Hepatocyte (in vitro differentiated cells): ENCODE measurements around the gene RAB3A. TPM values are rescaled to one million over a fixed set of nuclear protein-coding genes. Genes with fewer than 3 reads are reported as not detected.

Experiments
- DNase-seq: peaks from one replicate; pipeline ENCODE4 v3.0.0-alpha.2; 2016; ENCODE audit warnings: low spot score
- H2AFZ ChIP-seq: fragments of 200-600 bp; sonication (generic); 2 replicates; pipeline ENCODE4 v1.6.0; 2016; ENCODE audit warnings: antibody characterized with exemption, mild to moderate bottlenecking
- H3K27ac ChIP-seq: fragments of 200-600 bp; sonication (generic); 2 replicates; pipeline ENCODE4 v1.5.1; 2016; ENCODE audit warnings: mild to moderate bottlenecking
- H3K27me3 ChIP-seq: fragments of 200-600 bp; sonication (generic); 2 replicates; pipeline ENCODE4 v1.6.1; 2016
- H3K36me3 ChIP-seq: fragments of 200-600 bp; sonication (generic); replicated peaks from 2 replicates; pipeline ENCODE4 v1.5.1; 2016; ENCODE audit warnings: low read depth; ENCODE audit not compliant: insufficient read depth
- H3K4me1 ChIP-seq: fragments of 200-600 bp; sonication (generic); 2 replicates; pipeline ENCODE4 v1.5.1; 2016; ENCODE audit warnings: mild to moderate bottlenecking, moderate library complexity; ENCODE audit not compliant: insufficient read depth
- H3K4me2 ChIP-seq: fragments of 200-600 bp; sonication (generic); 2 replicates; pipeline ENCODE4 v1.6.0; 2016
- H3K4me3 ChIP-seq: fragments of 200-600 bp; sonication (generic); 2 replicates; pipeline ENCODE4 v1.5.1; 2016; ENCODE audit warnings: mild to moderate bottlenecking
- H3K79me2 ChIP-seq: fragments of 200-600 bp; sonication (generic); 2 replicates; pipeline ENCODE4 v1.6.0; 2017; ENCODE audit warnings: mild to moderate bottlenecking
- H3K9me2 ChIP-seq: fragments of 200-600 bp; sonication (generic); replicated peaks from 2 replicates; pipeline ENCODE4 v1.6.0; 2017; ENCODE audit warnings: mild to moderate bottlenecking; ENCODE audit not compliant: insufficient read depth
- H3K9me3 ChIP-seq: fragments of 200-600 bp; sonication (generic); 2 replicates; pipeline ENCODE4 v1.5.1; 2016; ENCODE audit warnings: low read depth, mild to moderate bottlenecking
- H4K20me1 ChIP-seq: fragments of 200-600 bp; sonication (generic); 2 replicates; pipeline ENCODE4 v1.6.0; 2016; ENCODE audit warnings: mild to moderate bottlenecking; ENCODE audit not compliant: insufficient read depth, poor library complexity, severe bottlenecking
- EZH2 ChIP-seq: fragments of 200-600 bp; sonication (generic); IDR thresholded peaks from 2 replicates; pipeline ENCODE4 v1.6.1; 2016; ENCODE audit warnings: antibody characterized with exemption, mild to moderate bottlenecking, borderline replicate concordance
- EZH2phosphoT487 ChIP-seq: fragments of 200-600 bp; sonication (generic); IDR thresholded peaks from one replicate; pipeline ENCODE4 v1.6.1; 2018; ENCODE audit warnings: antibody characterized with exemption, mild to moderate bottlenecking, low read depth, moderate library complexity; ENCODE audit not compliant: unreplicated experiment, severe bottlenecking
- WGBS: methylation state at CpG from one replicate; pipeline ENCODE4 v1.1.6; 2016; ENCODE audit warnings: low lambda C conversion rate; ENCODE audit errors: missing lambda C conversion rate; 5-methylcytosine and 5-hydroxymethylcytosine counted together
- polyA plus RNA-seq: library from polyadenylated mRNA; unstranded; fragments of >200 nt; fragmentation: Nextera tagmentation; extraction: Ambion mirVana; gene quantifications from 2 replicates; pipeline ENCODE4 v1.2.1, GENCODE V29; 2016
- total RNA-seq: library from RNA; depleted of rRNA; stranded (reverse); fragments of >200 nt; gene quantifications from 2 replicates; pipeline ENCODE4 v1.2.3, GENCODE V29; 2014
- TF ChIP-seq, protein P1 (sequence below): fragments of 200-600 bp; sonication (generic); IDR thresholded peaks from 2 replicates; pipeline ENCODE4 v1.5.1; 2016; ENCODE audit warnings: antibody characterized with exemption, mild to moderate bottlenecking; ENCODE audit not compliant: poor library complexity

Gene RAB3A
- total and polyA plus RNA-seq, 2 experiments from 2014 or later: 2.2 to 2.6 TPM

DNA sequence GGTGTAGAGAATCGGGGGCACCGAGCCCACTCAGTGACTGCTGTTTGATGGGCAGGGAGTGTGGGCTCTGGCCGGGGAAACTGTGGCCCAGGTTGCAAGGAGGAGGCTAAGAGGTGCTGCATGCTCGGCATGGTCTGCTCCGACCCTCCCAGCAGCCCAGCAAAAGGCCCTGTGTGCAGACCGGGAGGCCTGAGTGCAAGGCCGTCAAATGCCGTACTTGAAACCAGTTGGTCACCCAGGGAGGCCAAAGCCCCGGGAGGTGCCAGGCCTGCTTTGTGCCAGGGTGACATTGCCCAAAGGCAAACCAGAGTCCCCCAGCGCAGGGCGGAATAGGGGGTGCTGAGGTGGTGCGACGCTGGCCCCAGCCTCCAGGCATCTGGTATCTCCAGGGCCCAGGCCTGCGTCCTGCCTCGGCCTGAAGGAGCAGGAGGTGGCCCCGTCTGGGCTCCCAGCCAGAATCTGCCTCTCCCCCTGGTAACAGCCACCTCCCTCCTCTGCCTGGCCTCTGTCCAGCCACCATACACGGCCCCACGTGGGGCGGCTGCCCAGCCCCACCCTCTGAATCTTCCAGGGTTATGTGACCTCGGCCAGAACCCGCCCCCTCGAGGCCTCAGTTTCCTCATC is 46.9 kb downstream of the RAB3A start:
- H3K27ac ChIP-seq: peak overlapping the region; percentile 71
- DNase-seq: peak; percentile 89
- 68% methylated on average over 20 of the region's 22 CpGs for WGBS
- peak overlapping the region; percentile 50 for H3K4me2 ChIP-seq
- TF ChIP-seq EZH2phosphoT487 (no peak), EZH2 (no peak)
- TF ChIP-seq, protein P1, sequence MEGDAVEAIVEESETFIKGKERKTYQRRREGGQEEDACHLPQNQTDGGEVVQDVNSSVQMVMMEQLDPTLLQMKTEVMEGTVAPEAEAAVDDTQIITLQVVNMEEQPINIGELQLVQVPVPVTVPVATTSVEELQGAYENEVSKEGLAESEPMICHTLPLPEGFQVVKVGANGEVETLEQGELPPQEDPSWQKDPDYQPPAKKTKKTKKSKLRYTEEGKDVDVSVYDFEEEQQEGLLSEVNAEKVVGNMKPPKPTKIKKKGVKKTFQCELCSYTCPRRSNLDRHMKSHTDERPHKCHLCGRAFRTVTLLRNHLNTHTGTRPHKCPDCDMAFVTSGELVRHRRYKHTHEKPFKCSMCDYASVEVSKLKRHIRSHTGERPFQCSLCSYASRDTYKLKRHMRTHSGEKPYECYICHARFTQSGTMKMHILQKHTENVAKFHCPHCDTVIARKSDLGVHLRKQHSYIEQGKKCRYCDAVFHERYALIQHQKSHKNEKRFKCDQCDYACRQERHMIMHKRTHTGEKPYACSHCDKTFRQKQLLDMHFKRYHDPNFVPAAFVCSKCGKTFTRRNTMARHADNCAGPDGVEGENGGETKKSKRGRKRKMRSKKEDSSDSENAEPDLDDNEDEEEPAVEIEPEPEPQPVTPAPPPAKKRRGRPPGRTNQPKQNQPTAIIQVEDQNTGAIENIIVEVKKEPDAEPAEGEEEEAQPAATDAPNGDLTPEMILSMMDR: no peak
- H3K4me3 ChIP-seq: no peak overlapping the region
- peaks cover 8% of the 10 kb centered on the region for H4K20me1 ChIP-seq
- no peak overlapping the region for H2AFZ ChIP-seq
- no peaks in the 10 kb centered on the region for H3K9me2 ChIP-seq
- H3K9me3 ChIP-seq: no peaks in the 10 kb centered on the region
- H3K36me3 ChIP-seq: no peaks in the 10 kb centered on the region
- H3K79me2 ChIP-seq: peaks cover 47% of the 10 kb centered on the region
- peaks cover 20% of the 10 kb centered on the region for H3K4me1 ChIP-seq
- no peaks in the 10 kb centered on the region for H3K27me3 ChIP-seq

DNA sequence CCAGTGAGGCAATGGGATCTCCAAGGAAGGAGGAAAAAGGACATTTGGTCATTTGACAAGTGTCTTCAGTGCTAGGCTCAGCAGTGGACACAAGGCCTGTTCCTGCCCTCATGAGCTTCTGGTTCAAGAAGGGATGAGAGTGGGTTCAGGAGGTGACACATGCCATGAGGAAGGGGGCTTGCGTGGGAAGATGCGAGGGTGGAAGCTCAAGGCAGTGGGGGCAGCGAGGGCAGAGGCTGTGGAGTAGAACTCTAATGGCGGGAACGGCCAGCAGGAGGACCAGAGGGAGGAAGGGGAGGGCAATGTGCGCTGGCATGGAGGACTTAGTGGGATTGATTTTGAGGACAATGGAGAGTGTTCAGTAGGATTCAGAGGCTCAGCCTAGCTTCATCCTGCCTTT is 47.6 kb downstream of the RAB3A start:
- no peak for DNase-seq
- 95% methylated on average over 6 of the region's 6 CpGs for WGBS
- no peak overlapping the region for H2AFZ ChIP-seq
- no peak overlapping the region for H3K27ac ChIP-seq
- TF ChIP-seq EZH2 (no peak), EZH2phosphoT487 (no peak)
- TF ChIP-seq, protein P1: no peak
- no peaks in the 10 kb centered on the region for H3K9me2 ChIP-seq
- peaks cover 44% of the 10 kb centered on the region for H3K79me2 ChIP-seq
- H3K36me3 ChIP-seq: no peaks in the 10 kb centered on the region
- no peaks in the 10 kb centered on the region for H3K27me3 ChIP-seq
- H3K9me3 ChIP-seq: no peaks in the 10 kb centered on the region
- peaks cover 25% of the 10 kb centered on the region for H3K4me1 ChIP-seq
- H3K4me3 ChIP-seq: no peak overlapping the region
- peaks cover 5% of the 10 kb centered on the region for H4K20me1 ChIP-seq
- peak overlapping the region; percentile 3 for H3K4me2 ChIP-seq

GRCh38 chr19:18155095-18156087 is 48.5 kb downstream of the RAB3A start:
- TF ChIP-seq EZH2: no peak
- TF ChIP-seq EZH2phosphoT487: no peak
- 98% methylated on average over 41 of the region's 43 CpGs for WGBS
- no peaks in the 10 kb centered on the region for H4K20me1 ChIP-seq
- no peaks in the 10 kb centered on the region for H3K27me3 ChIP-seq
- H2AFZ ChIP-seq: no peak overlapping the region
- H3K36me3 ChIP-seq: no peaks in the 10 kb centered on the region
- H3K4me2 ChIP-seq: peak overlapping the region; percentile 3
- no peak overlapping the region for H3K4me3 ChIP-seq
- H3K9me2 ChIP-seq: no peaks in the 10 kb centered on the region
- DNase-seq: peak; percentile 12
- H3K79me2 ChIP-seq: peaks cover 44% of the 10 kb centered on the region
- H3K4me1 ChIP-seq: peaks cover 22% of the 10 kb centered on the region
- no peaks in the 10 kb centered on the region for H3K9me3 ChIP-seq
- H3K27ac ChIP-seq: no peak overlapping the region
